ENCODE results near the gene TCP10L. TPM values are rescaled to one million over a fixed set of nuclear protein-coding genes. Genes with fewer than 3 reads are reported as not detected.

TCP10L gene
- total and polyA plus RNA-seq, 2 of the 4 experiments (the other 2 are of a cell fraction), result 0.09 TPM; not detected in 1

DNA sequence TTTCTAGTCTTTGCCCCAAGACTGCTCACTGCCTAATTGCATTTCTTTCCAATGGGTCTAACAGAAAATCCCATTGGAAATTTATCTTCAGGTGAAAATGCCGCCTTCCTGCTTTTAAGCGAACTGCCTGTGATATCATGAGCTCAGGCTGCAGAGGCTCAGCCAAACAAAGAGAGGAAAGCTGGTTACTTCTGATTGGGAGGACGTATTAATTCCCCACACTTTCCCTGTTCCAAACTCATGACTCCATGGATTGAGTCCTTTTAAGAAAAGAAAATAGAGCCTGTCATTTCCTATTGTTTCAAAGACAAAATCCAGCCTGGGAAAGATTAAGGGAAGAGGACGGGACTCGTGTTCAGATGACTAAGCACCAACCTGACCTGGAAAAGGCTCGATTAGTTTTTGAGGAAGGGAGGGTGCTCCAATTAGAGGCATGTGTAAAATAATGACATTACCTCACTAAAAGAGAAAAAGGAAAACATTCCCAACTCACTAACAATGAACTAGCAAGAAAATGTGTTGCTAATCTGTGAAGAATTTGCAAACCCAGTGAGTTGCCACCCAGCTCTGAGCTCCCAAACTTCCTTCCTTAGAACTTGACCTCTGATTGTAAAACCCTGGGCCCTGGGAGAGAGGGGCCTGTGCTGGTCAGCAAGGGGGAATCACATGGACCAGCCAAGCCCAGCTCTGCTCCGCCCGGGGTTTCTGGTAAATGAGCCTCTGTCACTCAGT is 61.2 kb downstream of the TCP10L start (continued):
- no peak for TF ChIP-seq POLR2A (IDR thresholded peaks at IDR 0.05; ENCODE audit: low read depth, low read length)
- TF ChIP-seq NFE2L2 (IDR thresholded peaks at IDR 0.05; ENCODE audit: low read depth, low read length), result no peak

Small RNA genes lying within 50 kb of the gene (microRNA-seq; reads per million reads assigned to microRNA genes)
- gene RF00438 (ENCODE audit: insufficient read depth, insufficient read length), result not detected
- gene RNA5SP490 (ENCODE audit: insufficient read depth, insufficient read length), result not detected

Small RNA genes lying within 50 kb of the gene (small RNA-seq; reads per million reads assigned to genes)
- gene RF00438, result 0 to 0.04 (median 0) reads per million in 5 experiments
- gene RNA5SP490, result 0 to 0.07 (median 0) reads per million in 5 experiments

Other genes with a start within 250 kb of the TCP10L start
- 12.7 and 14.2 TPM in 2 replicates for gene URB1, start 192.5 kb downstream of the TCP10L start, total RNA-seq (2012; rRNA removed)
- gene URB1, start 192.5 kb downstream of the TCP10L start, polyA plus RNA-seq (2012; rRNA removed), result 9.2 and 9.7 TPM in 2 replicates
- gene EVA1C, start 172.8 kb downstream of the TCP10L start, total RNA-seq (2012; rRNA removed), result 0.72 and 0.83 TPM in 2 replicates
- gene EVA1C, start 172.8 kb downstream of the TCP10L start, polyA plus RNA-seq (2012; rRNA removed), result 1.1 and 1.3 TPM in 2 replicates
- gene CFAP298, start 26.9 kb upstream of the TCP10L start, total RNA-seq (2012; rRNA removed), result 8.1 and 16.1 TPM in 2 replicates
- gene CFAP298, start 26.9 kb upstream of the TCP10L start, polyA plus RNA-seq (2012; rRNA removed), result 25.7 and 28.1 TPM in 2 replicates
- gene SYNJ1, start 142.5 kb upstream of the TCP10L start, total RNA-seq (2012; rRNA removed), result 3.6 and 8.3 TPM in 2 replicates
- gene SYNJ1, start 142.5 kb upstream of the TCP10L start, polyA plus RNA-seq (2012; rRNA removed), result 4.6 and 5.5 TPM in 2 replicates
- gene PAXBP1, start 186.2 kb upstream of the TCP10L start, total RNA-seq (2012; rRNA removed), result 14.2 and 24.7 TPM in 2 replicates
- 10.5 and 13.5 TPM in 2 replicates for gene PAXBP1, start 186.2 kb upstream of the TCP10L start, polyA plus RNA-seq (2012; rRNA removed)

Data from IMR-90 (cell line).